22Rv1 (cell line): ENCODE measurements around the gene SNCAIP.
"Not testable (repeated sequence)": the region's sequence is repeated elsewhere in the genome, so short reads cannot be mapped to it uniquely, and the experiment has no call there.

Source experiments
- H3K27ac ChIP-seq: fragments of 450-650 bp; 2 replicates; pipeline ENCODE4 v1.5.1; 2017
- CTCF ChIP-seq: fragments of 450-650 bp; IDR thresholded peaks from 2 replicates; pipeline ENCODE4 v1.5.1; 2017; ENCODE audit warnings: mild to moderate bottlenecking
- ZFX ChIP-seq: fragments of 450-650 bp; IDR thresholded peaks from 2 replicates; pipeline ENCODE4 v1.6.1; 2017; ENCODE audit warnings: antibody characterized with exemption, borderline replicate concordance

The SNCAIP gene

GRCh38 chr5:122350496-122350895, 38.5 kb downstream of the SNCAIP start:
- no peak overlapping the region for H3K27ac ChIP-seq
- no peak for TF ChIP-seq CTCF
- no peak for TF ChIP-seq ZFX

- no peak for TF ChIP-seq CTCF
- no peak for TF ChIP-seq ZFX
- H3K27ac ChIP-seq = no peak overlapping the region
Measured at GRCh38 chr5:122351416-122352157, 39.5 kb downstream of the SNCAIP start.

- no peak for TF ChIP-seq ZFX
- no peak for TF ChIP-seq CTCF
- no peak overlapping the region for H3K27ac ChIP-seq
Measured at GRCh38 chr5:122352331-122352730, 40.3 kb downstream of the SNCAIP start.

GRCh38 chr5:122353361-122353760, 41.3 kb downstream of the SNCAIP start:
- not testable (repeated sequence) for H3K27ac ChIP-seq

- no peak for TF ChIP-seq CTCF
- no peak for TF ChIP-seq ZFX
- H3K27ac ChIP-seq = no peak overlapping the region
Measured at GRCh38 chr5:122354293-122354692, 42.3 kb downstream of the SNCAIP start.

GRCh38 chr5:122355324-122355723, 43.3 kb downstream of the SNCAIP start:
- TF ChIP-seq CTCF (no peak), ZFX (no peak)
- no peak overlapping the region for H3K27ac ChIP-seq

GRCh38 chr5:122356855-122357254, 44.8 kb downstream of the SNCAIP start:
- TF ChIP-seq CTCF (no peak), ZFX (no peak)
- no peak overlapping the region for H3K27ac ChIP-seq
